GM18499 (cell line): ENCODE results near the gene DIO3.

Experiments
- ATAC-seq: cut with Tn5 transposase; IDR thresholded peaks from one replicate; pipeline ENCODE4 v1.9.1; 2021; ENCODE audit warnings: moderate number of reproducible peaks; ENCODE audit not compliant: insufficient read depth, unreplicated experiment

DIO3 gene

DNA sequence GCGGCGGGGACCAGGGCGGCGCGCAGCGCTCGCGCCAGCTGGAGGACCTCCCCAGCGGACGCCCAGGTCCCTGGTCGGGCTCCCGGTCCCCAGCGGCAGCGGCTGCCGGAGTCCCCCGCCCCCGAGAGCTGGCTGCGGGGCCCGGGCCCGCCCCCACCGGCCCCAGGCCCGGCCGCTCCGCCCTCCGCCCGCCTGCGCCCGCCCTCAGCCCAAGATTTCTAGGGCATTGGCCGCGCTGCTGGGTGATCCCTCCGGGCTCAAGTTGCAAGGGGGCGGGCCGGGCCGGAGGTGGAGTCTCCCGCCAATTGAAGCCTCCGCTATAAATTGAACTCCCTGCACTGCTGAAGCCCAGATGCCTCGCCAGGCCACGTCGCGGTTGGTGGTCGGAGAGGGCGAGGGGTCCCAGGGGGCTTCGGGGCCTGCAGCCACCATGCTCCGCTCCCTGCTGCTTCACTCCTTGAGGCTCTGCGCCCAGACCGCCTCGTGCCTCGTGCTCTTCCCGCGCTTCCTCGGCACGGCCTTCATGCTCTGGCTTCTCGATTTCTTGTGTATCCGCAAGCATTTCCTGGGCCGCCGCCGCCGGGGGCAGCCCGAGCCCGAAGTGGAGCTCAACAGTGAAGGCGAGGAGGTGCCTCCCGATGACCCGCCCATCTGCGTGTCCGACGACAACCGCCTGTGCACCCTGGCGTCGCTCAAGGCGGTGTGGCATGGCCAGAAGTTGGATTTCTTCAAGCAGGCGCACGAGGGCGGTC is at the start of gene DIO3:
DIO3 (plus strand) TSS at position 351 of the 752 bp plus-strand sequence.
- no peak for ATAC-seq

DNA sequence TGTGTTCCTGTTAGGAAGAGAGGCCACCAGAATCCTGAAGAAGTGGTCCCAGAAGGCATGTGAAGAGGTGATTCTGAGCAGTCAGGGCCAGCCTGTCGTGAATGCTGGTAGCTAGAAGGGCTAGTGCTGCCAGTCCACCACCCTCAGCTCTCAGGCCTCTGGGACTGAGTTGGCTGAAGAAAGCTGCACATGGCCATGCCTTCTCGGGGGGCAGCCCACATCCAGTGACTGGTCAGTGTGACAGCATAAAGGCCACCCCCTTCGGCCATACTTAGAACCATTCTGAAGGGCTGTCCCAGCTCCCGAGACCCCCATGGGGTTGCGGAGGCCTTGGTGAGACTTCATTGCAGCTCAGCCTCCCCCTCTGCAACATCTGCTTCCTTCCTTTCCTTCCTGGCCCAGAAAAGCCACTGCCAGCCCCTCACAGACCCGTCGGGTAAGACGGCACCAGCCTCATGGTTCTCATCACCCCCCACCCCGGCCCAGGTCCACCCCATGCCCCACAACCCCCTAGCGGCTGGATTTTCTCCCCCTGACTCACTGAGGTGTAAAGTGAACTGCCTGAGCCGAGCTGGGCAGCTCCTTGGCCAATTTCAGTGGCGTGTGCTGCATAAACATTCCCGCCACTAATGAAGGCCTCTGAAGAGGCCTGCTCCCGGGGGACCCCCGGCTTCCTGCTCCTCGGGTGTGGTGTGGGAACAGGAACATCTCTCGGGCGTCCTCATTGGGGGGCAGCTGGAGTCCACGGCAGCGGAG is 49.5 kb upstream of the DIO3 start:
- ATAC-seq, result no peak

DNA sequence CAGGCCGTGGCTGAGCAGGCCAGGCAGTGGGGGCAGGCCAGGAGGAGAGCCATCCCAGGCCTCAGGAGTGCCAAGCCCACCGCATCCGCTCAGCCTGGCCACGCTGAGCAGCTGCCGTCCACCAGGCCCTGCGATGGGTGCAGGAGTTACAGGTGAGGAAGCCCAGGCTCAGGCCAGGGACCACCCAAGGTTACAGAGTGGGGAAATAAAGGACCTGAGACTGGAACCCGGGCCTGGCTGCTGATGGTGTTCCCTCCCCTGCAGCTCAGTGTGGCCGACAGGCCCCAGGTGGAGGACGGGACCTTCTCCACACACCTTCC is 49.0 kb upstream of the DIO3 start:
- ATAC-seq, result no peak

DNA sequence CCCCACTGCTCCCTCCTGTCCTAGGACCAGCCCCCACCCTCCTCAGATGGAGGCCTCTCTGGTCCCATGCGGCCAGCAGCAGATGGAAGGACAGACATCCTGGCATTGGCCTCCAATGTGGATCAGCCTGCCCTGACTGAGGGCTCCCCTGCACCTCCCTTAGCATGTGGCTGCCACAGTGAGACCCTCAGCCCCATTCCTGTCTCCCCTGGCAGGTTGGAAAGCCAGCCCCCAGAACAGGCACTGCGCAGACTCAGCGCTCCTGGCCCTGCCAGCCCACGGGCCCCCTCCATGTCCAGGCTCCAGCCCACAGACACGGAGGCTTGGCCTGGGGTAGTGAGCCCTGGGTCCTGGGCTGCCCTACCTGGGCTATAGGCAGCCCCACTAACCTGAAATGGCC is 47.2 kb upstream of the DIO3 start:
- no peak for ATAC-seq

DNA sequence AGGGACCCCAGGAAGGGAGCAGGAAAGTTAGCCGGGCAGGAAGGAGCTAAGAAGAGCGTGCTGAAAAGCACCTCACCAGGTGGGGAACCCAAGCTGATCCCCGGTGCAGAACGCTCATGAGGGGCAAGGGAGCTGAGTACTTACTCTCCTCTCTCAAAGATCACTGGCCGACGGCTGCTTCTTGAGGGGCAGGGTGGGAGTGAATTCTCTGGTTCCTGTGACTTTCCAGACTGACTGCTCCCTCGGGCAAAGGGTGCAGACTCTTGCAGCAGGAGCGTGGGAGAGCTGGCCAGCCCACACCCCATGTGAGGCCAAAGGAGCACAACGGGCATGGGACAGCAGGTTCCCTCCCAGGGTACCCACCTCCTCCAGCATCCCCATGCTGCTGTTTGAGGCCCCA is 44.9 kb upstream of the DIO3 start:
- no peak for ATAC-seq

DNA sequence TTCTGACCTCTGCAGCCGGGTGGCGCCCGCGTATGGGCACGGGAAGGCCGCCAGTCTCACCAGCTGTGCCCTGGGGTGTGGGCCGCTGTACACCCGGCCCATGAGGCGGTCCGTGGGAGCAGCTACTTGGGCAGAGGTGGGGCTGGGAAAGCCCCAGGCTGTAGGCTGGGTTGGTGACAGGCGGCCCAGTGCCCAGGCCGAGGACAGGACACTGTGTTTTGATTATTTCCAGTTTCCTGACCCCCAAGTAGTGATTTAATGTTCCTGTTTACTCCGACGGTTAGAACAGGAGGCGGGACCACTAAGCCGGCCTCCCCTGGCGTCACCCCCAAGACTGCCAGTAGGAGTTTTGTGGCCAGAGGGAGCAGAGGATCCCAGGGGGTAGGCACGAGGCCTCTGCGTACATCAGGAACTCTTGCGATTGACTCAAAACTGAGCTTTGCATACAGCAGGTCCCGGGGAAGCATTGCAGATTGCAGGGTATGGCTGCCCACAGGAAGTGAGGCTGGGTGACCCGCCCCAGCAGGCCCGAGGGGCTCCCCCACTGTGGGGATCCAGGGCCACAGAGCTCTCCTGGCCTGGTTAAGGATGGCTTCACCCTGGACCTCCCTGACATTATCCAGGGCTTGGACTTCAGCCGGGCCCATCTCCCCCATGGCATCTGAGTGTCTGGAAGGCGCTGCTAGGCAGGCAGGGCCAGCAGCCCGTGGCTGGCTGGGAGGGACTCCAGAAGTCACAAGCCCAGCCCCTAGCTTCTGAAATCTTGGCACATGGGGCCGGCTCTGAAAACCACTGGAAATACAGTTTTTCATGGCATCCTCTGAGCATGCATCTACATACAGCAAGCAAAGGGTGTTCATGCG is 42.5 kb upstream of the DIO3 start:
- no peak for ATAC-seq

DNA sequence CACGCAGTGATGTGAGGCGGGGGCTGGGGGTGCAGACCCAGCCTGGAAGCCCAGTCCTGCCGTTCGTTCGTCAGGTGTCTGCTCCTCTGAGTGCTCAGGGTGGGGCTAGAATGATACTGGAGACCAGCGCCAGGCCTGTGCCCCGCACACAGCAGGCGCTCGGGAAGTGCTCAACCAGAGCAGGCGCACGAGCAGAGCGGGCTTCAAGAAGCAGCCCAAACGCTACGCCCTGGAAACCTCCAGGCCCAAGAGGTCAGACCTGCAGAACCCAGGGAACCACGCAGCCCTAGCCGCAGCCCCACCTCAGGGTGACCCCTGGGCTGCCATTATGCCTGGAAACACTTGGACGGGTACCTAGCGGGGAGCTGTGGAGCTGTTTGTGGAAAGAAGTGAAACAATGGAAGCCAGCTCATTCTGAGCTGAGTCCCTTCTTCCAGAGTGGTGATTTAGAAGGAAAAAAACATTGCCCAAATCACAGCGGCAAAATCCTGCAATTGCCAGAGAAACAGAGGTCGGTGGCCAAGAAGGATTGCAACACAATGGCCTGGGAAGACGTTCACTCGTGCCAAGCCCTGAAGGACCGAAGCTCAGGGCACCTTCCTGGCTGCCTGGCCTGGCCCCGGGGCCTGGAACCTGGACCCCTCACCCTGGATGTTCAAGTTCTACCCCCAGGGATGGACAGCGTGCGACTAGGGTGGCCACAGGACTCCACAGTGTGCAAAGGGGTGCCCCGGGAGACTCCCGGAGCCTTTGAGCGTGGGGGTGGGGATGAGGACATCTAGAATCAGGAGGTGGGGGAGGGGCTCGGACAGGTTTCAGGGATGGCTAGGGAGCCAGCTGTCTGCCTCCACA is 40.4 kb upstream of the DIO3 start:
- ATAC-seq, result no peak

DNA sequence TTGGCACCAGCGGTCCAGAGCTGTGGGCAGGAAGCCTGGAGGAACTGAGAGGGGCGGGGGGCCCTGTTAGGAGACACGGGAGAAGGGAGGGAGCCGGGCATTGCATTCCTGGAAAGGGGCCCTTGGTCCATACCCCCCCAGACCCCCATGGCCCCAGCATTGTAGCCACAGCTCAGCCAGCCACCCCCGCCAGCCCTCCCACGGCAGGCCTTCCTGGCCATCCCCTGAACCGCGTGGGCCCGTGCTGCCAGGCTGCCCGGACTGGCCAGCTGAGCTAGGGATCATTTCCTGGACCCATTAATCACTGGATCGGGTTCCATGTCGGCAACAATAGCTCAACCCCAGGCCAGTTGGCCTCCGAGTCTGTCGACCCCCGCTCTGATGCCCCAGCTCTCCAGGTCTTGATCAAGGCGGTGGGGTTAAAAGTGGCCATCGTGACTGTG is 39.8 kb upstream of the DIO3 start:
- ATAC-seq, result no peak

DNA sequence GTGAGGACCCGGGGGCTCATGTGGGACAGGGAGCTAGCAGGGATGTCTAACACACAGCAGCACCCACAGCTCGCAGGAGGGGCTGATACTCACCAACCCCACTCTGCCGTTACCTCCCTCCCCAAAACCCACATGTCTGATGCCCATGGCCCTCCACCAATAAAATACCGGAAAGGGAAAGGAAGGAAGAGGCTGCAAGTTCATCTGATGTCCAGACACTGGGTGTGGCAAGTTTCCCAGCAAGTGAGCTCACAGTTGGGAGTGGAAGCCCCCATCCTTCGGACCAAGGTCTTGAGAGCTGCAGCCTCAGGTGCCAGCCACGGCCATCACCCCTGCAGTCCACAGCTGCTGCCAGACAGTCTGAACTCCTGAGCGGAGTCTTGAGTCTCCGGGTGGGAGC is 39.3 kb upstream of the DIO3 start:
- ATAC-seq, result no peak

DNA sequence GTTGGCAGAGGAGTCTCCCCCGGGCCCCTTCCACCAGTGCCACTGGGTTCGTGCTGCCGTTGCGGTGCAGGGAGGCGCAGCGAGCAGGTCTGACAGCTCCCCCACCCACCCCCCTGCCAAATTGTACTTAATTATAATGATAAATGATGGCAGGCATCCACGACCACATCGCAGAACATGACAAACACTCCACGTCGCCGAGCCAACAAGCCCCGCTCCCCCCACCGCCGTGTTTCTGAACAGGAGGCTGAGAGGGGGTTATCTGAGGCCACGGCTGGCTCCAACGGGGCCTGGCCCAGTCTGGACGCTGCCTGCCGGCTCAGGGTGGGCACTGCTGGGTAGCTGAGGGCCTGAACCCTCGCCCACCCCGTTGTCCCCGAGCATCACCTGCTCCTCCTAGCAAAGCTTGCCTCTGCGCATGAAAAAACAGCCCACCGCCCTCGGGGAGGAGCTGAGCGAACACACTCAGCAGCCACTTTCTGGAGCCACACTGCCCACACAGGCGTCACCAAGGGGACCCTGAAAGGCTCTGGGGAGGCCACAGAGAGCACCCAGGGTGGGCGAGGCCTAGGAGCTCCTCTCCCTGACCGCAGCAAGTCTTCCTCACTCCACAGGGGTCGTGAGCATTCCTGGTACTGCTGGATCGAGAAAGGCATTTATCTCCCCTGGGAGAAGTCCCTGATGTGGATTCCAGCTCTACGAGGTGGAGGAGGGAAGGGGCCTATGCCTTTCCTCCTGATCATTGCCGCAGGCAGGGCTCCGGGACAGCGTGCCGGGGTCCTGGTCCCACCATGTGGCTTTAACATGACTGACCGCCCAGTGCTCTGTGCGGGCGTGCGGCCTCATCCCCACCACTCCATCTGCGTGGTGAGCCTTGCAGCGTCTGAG is 35.4 kb upstream of the DIO3 start:
- ATAC-seq, result no peak

DNA sequence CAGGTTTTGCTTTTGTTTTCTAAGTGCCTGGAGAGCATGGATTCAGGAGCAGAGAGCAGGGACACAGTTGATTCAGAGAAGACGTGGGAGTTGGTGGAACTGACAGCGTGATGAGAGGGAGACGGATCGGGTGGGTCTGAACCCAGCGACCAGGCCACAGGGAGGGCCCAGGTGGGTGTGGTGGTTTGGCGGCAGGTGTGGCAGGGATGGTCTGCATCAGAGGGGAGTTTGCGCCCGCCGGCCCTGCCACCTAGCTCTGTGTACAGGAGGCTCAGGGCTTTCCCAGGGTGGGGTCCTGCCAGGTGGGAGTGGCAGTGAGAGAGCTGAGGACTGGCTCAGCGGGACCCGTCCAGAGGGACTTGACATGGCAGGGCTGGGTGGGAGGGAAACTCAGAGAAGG is 33.3 kb upstream of the DIO3 start:
- ATAC-seq, result no peak

DNA sequence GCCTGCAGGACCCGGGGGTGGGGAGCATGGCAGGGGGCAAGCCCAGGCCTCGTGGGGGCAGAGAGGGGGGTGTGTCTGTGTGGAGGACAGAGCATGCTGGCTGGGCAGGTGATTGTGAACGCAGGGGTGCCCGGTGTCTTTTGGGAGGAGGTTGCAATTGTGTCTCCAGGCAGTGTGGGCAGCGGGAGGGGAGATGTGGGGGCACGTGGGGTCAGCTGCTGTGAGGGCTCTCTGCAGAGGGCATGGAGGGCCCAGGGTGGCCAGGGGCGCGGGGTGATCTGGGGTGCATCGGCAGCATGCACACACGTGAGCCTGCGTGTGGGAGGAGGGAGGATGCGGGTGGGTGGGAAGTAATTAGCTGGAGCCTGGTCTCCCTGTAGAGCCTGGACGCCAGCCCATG is 32.2 kb upstream of the DIO3 start:
- ATAC-seq, result no peak

DNA sequence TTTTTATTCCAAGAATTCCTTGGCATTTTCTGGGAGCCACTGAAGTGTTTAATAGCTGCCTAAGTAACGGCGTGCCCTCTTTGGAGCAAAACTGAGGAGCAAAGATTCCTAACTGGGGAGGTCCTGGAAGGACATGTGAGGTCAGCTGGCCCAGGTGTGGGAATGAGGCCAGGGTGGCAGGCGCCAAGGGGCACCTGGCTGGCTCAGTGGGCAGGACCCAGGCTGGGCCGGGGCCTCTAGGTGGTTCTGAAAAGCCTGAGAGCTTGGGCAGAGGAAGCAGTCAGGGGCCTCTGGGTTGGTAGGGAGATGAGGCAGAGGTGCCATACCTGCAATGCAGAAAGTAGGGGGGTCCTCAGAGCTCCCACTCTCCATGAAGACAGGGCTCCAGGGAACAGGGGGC is 27.1 kb upstream of the DIO3 start:
- no peak for ATAC-seq

DNA sequence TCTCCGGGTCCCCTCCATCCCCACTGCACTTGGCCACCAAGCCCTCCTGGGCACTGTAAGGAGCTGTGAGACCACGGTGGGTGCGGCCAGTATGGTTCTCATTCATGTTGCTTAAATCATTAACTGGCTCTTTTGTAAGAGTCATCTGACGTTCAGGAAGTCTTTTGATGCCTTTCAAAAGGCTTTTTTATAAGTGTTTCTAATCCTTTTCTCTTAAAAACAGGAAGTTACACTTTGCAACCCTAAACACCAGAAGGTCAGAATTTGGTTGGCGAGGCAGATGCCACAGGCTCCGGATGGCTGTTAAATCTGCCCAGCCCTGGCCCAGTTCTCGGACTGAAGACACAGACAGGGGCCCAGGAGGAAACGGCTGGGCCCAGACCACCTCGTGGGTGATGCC is 26.1 kb upstream of the DIO3 start:
- no peak for ATAC-seq

DNA sequence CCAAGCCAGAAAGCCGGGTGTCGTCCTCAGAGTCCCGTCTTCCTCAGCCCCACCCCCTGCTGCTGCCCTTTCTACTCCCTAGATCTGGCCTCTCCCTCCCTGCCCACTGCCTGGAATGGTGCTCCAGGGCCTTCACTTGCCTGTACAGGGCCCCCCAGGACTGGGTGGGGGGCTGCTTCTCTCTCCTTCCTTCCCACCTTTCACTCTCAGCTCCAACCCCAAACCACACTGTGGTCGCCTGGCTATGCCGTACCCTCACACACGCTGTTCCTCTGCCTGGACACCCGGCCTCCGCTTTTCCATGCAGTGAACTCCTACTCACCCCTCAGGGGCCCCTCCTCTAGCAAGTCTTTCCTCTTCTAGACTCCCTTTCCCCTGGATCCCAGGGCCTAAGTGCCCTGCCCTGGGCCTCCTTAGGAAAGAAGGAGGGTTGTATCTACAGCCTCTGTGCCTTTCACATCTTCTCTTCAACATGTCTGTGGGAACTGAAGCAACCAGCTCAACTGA is 25.5 kb upstream of the DIO3 start:
- no peak for ATAC-seq

DNA sequence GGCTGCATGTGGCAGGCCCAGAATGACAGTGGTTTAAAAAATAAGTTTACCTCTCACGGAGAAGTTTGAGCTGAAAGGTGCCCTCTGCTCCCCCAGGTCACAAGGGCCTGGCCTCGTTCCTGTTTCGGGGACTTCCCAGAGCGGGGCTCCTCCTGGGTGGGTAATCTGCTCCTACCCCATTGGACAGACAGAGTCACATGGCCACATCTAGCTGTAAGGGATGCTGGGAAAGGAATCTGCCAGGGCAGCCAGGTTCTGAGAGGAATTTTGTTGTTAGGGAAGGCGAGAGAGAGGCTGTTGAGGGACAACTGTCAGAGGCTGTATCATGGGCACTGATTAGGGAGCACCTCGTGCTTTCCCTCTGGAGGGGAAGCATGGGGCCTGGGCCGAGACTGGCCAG is 24.0 kb upstream of the DIO3 start:
- ATAC-seq, result no peak

DNA sequence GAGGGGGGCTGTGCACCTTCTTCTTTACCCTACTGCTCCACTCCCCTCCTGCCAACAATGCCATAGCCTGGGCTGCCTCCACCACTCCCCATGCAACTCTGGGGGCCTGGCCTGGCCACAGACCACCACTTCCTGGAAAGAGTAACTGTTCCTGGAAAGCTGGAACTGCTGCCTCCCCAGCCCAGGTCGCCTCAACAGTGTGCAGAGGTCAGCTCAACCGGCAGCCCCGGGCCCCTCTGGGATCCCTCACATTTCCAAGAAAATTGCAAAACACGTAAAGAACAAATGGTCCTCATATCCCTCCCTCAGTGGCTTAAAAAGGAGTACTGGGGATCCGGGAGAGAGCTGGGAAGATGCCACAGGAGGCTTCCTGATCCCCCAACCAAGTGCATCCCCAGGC is 22.4 kb upstream of the DIO3 start:
- no peak for ATAC-seq

DNA sequence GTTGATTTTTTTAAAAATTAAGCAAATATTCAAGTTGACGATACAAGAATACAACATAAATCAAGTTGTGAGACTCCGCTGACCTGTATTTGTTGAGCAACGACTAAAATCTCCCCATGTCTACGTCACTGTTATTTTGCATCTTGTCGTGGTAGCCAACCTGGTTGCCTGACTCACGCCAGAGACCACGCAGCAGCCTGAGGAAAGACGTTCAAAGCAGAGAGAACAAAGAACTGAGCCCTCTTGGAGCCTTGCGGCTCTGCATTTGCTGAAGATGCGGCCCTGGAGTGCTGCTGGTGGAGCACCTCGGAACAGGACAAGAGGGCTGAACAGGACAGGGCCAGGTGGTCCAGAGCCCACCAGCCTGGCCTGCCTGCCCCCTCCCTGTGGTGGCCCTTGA is 21.4 kb upstream of the DIO3 start:
- ATAC-seq, result no peak
